Subcutaneous abdominal adipose tissue (tissue), 5 donors: ENCODE data around the gene PTPA.
"Not testable (repeated sequence)": the region's sequence is repeated elsewhere in the genome, so short reads cannot be mapped to it uniquely, and the experiment has no call there.

Source experiments
- H3K27ac ChIP-seq: one replicate; pipeline ENCODE4 v1.7.0; 2013; ENCODE audit warnings: low read depth, mild to moderate bottlenecking, inconsistent platforms, low read length, moderate library complexity
- H3K27me3 ChIP-seq, 5 donors: one replicate each; pipeline ENCODE4 v1.7.0; 2013; ENCODE audit warnings: low read length in 5 of 5, inconsistent platforms in 1 of 5; ENCODE audit not compliant: control insufficient read depth in 5 of 5, insufficient read depth in 4 of 5
- H3K36me3 ChIP-seq, 5 donors: one replicate each; pipeline ENCODE4 v1.7.0; 2013; ENCODE audit warnings: low read length in 5 of 5; ENCODE audit not compliant: control insufficient read depth in 5 of 5, insufficient read depth in 5 of 5
- H3K4me1 ChIP-seq, 5 donors: one replicate each; pipeline ENCODE4 v1.7.0; 2013; ENCODE audit warnings: low read length in 5 of 5, mild to moderate bottlenecking in 3 of 5, moderate library complexity in 1 of 5; ENCODE audit not compliant: control insufficient read depth in 5 of 5, insufficient read depth in 5 of 5
- H3K4me3 ChIP-seq, 5 donors: one replicate each; pipeline ENCODE4 v1.7.0; 2013; ENCODE audit warnings: low read length in 5 of 5, low read depth in 1 of 5
- H3K9ac ChIP-seq, 5 donors: one replicate each; pipeline ENCODE4 v1.7.0; 2013; ENCODE audit warnings: low read length in 5 of 5, mild to moderate bottlenecking in 4 of 5, moderate library complexity in 3 of 5
- H3K9me3 ChIP-seq, 5 donors: one replicate each; pipeline ENCODE4 v1.7.0; 2013; ENCODE audit warnings: low read length in 5 of 5; ENCODE audit not compliant: control insufficient read depth in 5 of 5
- donor health status: healthy.
- donor health status: healthy.
- donor health status: healthy.
- donor health status: healthy.
- donor health status: healthy.

The PTPA gene

DNA sequence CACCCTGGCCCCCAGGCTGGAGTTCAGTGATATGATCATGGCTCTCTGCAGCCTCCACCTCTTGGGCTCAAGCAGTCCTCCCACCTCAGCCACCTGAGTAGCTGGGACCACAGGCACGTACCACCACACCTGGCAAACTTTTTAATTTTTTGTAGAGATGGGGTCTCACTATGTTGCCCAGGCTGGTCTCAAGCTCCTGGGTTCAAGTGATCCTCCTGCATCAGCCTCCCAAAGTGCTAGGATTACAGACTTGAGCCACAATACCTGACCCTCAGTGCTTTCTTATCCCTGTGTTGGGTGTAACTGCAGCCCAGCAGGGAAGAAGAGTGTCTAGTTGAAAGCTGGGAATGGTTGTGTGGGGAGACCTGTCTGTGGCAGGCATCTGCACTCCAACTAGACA is 10.9 kb downstream of the PTPA start:
- H3K9me3 ChIP-seq, result no peaks in the 10 kb centered on the region
- peaks cover 0 to 51% (median 30%) of the 10 kb centered on the region in 5 donors for H3K36me3 ChIP-seq
- peaks cover 0 to 16% (median 10%) of the 10 kb centered on the region in 5 donors for H3K4me1 ChIP-seq
- no peaks in the 10 kb centered on the region for H3K27me3 ChIP-seq
- H3K27ac ChIP-seq, result no peak overlapping the region
- no peak overlapping the region for H3K4me3 ChIP-seq
- H3K9ac ChIP-seq, result no peak overlapping the region

DNA sequence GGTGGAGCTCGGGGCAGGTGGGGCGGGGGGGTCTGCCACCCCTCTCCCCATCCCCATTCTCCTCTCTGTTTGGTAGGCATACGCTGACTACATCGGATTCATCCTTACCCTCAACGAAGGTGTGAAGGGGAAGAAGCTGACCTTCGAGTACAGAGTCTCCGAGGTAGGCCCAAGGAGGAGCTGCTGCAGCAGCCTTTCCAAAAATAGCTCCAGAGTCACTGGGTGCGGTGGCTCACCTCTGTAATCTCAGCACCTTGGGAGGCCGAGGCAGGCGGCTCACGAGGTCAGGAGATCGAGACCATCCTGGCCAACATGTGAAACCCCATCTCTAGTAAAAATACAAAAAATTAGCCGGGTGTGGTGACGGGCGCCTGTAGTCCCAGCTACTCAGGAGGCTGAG is 11.8 kb downstream of the PTPA start:
- peaks cover 0 to 59% (median 36%) of the 10 kb centered on the region in 5 donors for H3K36me3 ChIP-seq
- not testable (repeated sequence) for H3K27ac ChIP-seq

DNA sequence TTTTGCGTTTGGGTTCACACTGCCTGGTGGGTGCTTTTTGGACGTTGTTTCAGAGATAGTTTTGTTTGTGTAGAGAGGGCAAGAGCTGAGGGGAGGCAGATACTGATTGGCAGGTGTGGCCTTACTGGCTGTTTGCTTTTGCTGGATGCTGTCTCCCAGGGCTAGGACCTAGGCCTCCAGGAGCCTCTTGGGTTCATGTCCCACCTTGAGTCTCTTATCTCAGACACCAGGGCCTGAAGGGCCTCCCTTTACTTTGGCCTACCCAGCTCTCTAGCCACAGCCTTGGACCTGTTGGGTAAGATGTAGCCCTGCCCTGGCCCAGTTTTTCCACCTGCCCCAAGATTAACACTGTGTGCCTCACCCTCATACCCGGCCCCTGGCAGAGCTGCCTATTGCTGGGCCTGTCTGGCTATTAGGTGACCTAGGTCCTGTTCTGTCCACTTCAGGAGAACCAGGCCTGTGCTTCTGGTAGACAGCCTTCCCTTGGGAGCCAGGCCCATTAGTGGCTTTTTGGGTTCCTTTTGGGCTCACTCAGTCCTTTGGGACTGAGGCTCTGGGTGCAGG is 13.4 kb downstream of the PTPA start:
- H3K27ac ChIP-seq, result no peak overlapping the region
- no peak overlapping the region for H3K9ac ChIP-seq
- H3K9me3 ChIP-seq, result no peaks in the 10 kb centered on the region
- H3K36me3 ChIP-seq, result peaks cover 0 to 67% (median 40%) of the 10 kb centered on the region in 5 donors
- no peaks in the 10 kb centered on the region for H3K27me3 ChIP-seq
- H3K4me1 ChIP-seq, result peaks cover 0 to 16% (median 11%) of the 10 kb centered on the region in 5 donors
- H3K4me3 ChIP-seq, result no peak overlapping the region

More for the DNA sequence above, 11.8 kb downstream of the PTPA start:
- H3K4me1 ChIP-seq, result peaks cover 0 to 16% (median 11%) of the 10 kb centered on the region in 5 donors
- not testable (repeated sequence) for H3K27me3 ChIP-seq, H3K4me3 ChIP-seq, H3K9me3 ChIP-seq, H3K9ac ChIP-seq

DNA sequence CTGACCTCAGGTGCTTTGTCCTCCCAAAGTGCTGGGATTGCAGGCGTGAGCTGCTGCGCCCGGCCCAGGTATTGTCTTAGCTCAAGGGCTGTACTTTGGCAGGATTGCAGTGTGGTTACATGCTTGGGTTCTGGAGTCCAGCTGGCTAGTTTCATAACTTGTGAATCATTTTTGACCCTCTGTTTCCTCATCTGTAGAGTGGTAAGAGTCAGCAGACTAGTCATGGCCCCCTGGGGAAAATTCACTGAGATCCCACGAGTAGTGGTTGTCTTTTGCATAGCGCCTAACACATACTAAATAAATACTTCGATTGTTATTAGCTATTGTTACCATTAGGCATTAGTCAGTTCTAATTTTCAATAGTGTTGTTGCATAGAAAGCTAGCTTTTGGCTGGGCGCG is 14.3 kb downstream of the PTPA start:
- H3K27me3 ChIP-seq, result no peaks in the 10 kb centered on the region
- peaks cover 0 to 16% (median 11%) of the 10 kb centered on the region in 5 donors for H3K4me1 ChIP-seq
- H3K36me3 ChIP-seq, result peaks cover 0 to 74% (median 47%) of the 10 kb centered on the region in 5 donors
- H3K9me3 ChIP-seq, result no peaks in the 10 kb centered on the region
- H3K9ac ChIP-seq, result no peak overlapping the region
- H3K27ac ChIP-seq, result no peak overlapping the region
- no peak overlapping the region for H3K4me3 ChIP-seq

DNA sequence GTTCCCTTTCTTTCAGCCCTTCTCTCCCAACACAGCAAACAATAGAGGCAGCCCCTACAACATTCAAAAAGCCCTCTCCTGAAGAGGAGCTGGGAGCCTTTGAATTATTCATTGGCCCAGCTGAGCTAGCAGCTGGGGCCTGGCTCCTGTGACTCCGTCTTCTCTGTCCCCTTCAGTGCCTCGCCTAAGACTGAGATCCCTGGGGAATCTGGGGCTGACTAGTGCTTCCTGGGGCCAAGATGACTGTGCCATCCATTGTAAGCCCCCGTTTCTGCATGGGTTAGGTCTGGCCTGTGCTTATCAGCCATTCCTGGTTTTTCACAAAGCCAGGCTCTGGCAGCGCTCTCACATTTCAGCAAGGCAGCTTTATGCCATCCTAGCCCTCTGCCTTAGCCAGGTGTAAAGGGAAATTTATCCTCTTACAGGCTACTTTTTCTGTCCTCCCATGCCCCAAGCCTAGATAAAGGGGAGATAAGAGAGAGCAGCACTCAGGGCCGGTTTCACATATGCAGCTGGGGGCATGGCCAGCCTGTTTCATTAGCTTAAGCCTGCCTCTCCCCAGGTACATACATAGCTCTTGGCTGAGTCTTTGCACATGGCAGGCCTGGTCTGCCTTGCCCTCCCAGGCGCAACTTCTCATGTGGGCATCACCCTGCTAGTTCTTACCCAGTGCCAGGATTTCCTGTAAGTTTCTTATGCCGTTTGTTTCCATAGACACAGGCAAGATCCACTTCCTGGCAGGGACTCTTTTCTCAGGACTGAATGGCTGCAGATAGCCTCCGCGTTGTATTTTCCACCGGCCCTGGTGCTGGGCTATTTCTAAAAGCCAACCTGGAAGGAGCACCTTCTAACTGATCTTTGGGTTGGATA is 15.8 kb downstream of the PTPA start:
- Histone ChIP-seq H3K27me3 (no peaks in the 10 kb centered on the region), H3K4me1 (peaks cover 0 to 13% (median 6%) of the 10 kb centered on the region in 5 donors), H3K4me3 (no peak overlapping the region), H3K9me3 (no peaks in the 10 kb centered on the region), H3K9ac (no peak overlapping the region), H3K27ac (no peak overlapping the region), H3K36me3 (peaks cover 5 to 65% (median 33%) of the 10 kb centered on the region in 5 donors)

DNA sequence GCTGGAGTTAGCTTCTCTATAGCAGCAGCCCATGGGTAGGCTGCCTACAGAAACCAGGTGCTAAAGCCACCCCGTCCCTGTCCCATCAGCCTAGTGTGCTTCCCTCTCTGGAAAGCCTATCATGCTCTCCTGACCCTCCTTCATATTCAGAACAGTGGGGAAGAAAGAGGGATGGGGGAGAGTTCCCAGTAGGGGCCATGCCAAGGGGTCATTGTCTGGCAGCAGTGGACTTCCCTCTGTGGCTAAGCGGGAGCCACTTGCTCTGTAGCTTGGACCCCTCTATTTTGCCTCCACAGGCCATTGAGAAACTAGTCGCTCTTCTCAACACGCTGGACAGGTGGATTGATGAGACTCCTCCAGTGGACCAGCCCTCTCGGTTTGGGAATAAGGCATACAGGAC is 17.5 kb downstream of the PTPA start:
- Histone ChIP-seq H3K9me3 (no peaks in the 10 kb centered on the region), H3K4me3 (no peak overlapping the region), H3K27ac (no peak overlapping the region), H3K36me3 (peaks cover 8 to 62% (median 32%) of the 10 kb centered on the region in 5 donors), H3K4me1 (peaks cover 0 to 13% (median 6%) of the 10 kb centered on the region in 5 donors), H3K9ac (no peak overlapping the region), H3K27me3 (no peaks in the 10 kb centered on the region)

DNA sequence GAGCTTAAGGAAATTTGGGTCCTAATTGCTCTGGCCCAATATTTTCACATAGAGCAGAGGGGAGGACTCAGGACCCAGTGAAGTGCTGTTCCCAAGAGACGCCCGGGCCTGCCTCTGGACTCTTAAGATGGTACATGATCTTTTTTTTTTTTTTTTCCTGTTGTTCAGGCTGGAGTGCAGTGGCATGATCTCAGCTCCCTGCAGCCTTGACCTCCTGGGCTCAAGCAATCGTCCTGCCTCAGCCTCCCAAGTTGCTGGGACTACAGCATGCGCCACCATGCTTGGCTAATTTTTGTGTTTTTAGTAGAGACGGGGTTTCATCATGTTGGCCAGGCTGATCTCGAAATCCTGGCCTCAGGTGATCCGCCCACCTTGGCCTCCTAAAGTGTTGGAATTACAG is 19.1 kb downstream of the PTPA start:
- not testable (repeated sequence) for H3K9me3 ChIP-seq, H3K27ac ChIP-seq, H3K4me3 ChIP-seq, H3K9ac ChIP-seq, H3K27me3 ChIP-seq
- Histone ChIP-seq H3K36me3 (peaks cover 11 to 56% (median 33%) of the 10 kb centered on the region in 5 donors), H3K4me1 (peaks cover 0 to 13% (median 6%) of the 10 kb centered on the region in 5 donors)

DNA sequence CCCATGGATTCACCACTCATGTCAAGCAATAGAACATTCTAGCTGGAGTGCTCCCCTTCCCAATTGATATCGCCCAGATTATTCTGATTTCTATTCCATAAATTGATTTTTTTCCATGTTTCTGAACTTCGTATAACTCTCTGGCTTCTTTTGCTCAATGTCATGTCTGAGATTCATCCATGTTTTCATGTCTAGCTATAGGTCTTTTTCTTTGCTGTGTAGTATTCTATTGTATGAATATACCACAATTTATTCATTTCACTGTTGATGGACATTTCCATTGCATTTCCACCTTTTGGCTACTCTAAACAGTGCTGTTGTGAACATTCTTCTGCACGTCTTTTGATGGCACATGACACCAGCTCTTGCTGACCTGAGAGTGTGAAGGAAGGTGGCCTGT is 19.6 kb downstream of the PTPA start:
- Histone ChIP-seq H3K4me3 (no peak overlapping the region), H3K27me3 (no peaks in the 10 kb centered on the region), H3K4me1 (peaks cover 0 to 13% (median 5%) of the 10 kb centered on the region in 5 donors), H3K27ac (no peak overlapping the region), H3K9me3 (no peaks in the 10 kb centered on the region), H3K9ac (no peak overlapping the region), H3K36me3 (peaks cover 11 to 57% (median 33%) of the 10 kb centered on the region in 5 donors)

DNA sequence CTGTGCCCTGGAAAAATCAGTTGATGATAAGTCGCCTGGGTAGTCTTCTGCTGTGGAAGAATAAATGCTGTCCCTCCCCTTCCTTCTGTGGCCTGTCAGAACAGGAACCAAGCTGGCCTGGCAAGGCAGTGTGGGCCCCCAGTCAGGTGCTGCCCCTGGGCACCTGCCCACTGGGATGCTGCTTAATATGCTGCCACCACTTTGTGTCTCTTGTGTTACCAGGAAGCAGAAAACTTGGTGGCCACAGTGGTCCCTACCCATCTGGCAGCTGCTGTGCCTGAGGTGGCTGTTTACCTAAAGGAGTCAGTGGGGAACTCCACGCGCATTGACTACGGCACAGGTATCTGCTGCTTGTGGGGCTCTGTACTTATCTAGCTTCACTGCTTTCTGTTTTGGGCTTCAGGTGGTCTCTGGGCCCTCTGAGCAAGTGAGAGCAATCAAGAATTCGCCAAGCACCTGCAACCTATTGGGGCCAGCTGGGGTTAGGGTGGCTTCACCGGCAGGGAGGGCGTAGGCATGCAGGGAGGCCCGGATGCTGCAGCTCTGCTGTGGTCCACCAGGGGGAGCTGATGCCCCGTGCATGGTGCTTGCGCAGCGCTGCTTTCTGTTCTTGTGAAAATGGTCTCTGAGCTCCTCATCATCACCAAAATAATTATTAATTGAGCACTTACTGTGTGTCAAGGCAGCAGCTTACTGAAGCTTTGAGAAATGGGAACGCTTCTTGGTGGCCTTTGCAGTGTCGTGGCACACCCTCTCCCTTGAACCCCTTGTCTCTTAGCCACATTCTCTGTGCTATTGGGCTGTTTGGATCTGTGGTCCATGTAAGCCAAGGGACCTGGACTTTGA is 20.3 kb downstream of the PTPA start:
- Histone ChIP-seq H3K9me3 (no peaks in the 10 kb centered on the region), H3K4me3 (no peak overlapping the region), H3K36me3 (peaks cover 11 to 61% (median 38%) of the 10 kb centered on the region in 5 donors), H3K27ac (no peak overlapping the region), H3K4me1 (peaks cover 0 to 13% (median 5%) of the 10 kb centered on the region in 5 donors), H3K9ac (no peak overlapping the region), H3K27me3 (no peaks in the 10 kb centered on the region)
